Endothelial cell (in vitro differentiated cells): ENCODE measurements around the gene MTCL1. TPM values are rescaled to one million over a fixed set of nuclear protein-coding genes. Genes with fewer than 3 reads are reported as not detected.

Source experiments
- DNase-seq: peaks from one replicate; pipeline ENCODE4 v3.0.0; 2021; ENCODE audit warnings: low spot score
- H3K27ac Mint-ChIP-seq: one replicate; pipeline ENCODE4 v1.8.0; 2021; ENCODE audit warnings: mixed read lengths, inconsistent platforms; ENCODE audit not compliant: unreplicated experiment
- H3K27me3 Mint-ChIP-seq: one replicate; pipeline ENCODE4 v1.8.0; 2021; ENCODE audit warnings: mild to moderate bottlenecking, moderate library complexity, mixed read lengths, inconsistent platforms; ENCODE audit not compliant: unreplicated experiment
- H3K36me3 Mint-ChIP-seq: one replicate; pipeline ENCODE4 v1.8.0; 2021; ENCODE audit warnings: mild to moderate bottlenecking, low read depth, mixed read lengths, inconsistent platforms; ENCODE audit not compliant: unreplicated experiment
- H3K4me1 Mint-ChIP-seq: one replicate; pipeline ENCODE4 v1.8.0; 2021; ENCODE audit warnings: mild to moderate bottlenecking, mixed read lengths, inconsistent platforms; ENCODE audit not compliant: unreplicated experiment
- H3K4me3 Mint-ChIP-seq: one replicate; pipeline ENCODE4 v1.8.0; 2021; ENCODE audit warnings: mild to moderate bottlenecking, mixed read lengths, inconsistent platforms; ENCODE audit not compliant: unreplicated experiment
- H3K9me3 Mint-ChIP-seq: one replicate; pipeline ENCODE4 v1.8.0; 2021; ENCODE audit warnings: mixed read lengths, inconsistent platforms; ENCODE audit not compliant: unreplicated experiment
- CTCF ChIP-seq: fragments of 200-600 bp; sonication (generic); IDR thresholded peaks from one replicate; pipeline ENCODE4 v1.5.0; 2021; ENCODE audit warnings: antibody characterized with exemption; ENCODE audit not compliant: unreplicated experiment
- total RNA-seq: library from RNA; stranded (reverse); fragmentation: NEBNext Ultra II Directional; extraction: Animal tissue kit (Norgen Biotek cat#: 25700); gene quantifications from one replicate; pipeline ENCODE4 v1.2.1, GENCODE V29; 2021; ENCODE audit not compliant: unreplicated experiment

Gene MTCL1
- total RNA-seq, 1 donor from 2014 or later, result 3.8 TPM

GRCh38 chr18:8662560-8663255 lies 42.6 kb upstream of the MTCL1 start:
- TF ChIP-seq CTCF, result no peak
- H3K4me3 Mint-ChIP-seq, result no peak overlapping the region
- DNase-seq, result no peak
- H3K9me3 Mint-ChIP-seq, result no peaks in the 10 kb centered on the region
- peaks cover 6% of the 10 kb centered on the region for H3K27me3 Mint-ChIP-seq
- no peak overlapping the region for H3K27ac Mint-ChIP-seq
- no peaks in the 10 kb centered on the region for H3K36me3 Mint-ChIP-seq
- H3K4me1 Mint-ChIP-seq, result peaks cover 18% of the 10 kb centered on the region

GRCh38 chr18:8667846-8668245 lies 37.5 kb upstream of the MTCL1 start:
- TF ChIP-seq CTCF, result no peak
- Mint-ChIP-seq H3K27me3 (peaks cover 5% of the 10 kb centered on the region), H3K4me1 (peaks cover 7% of the 10 kb centered on the region), H3K9me3 (no peaks in the 10 kb centered on the region), H3K36me3 (no peaks in the 10 kb centered on the region), H3K4me3 (no peak overlapping the region), H3K27ac (no peak overlapping the region)
- no peak for DNase-seq

- Mint-ChIP-seq H3K36me3 (no peaks in the 10 kb centered on the region), H3K4me1 (peaks cover 2% of the 10 kb centered on the region), H3K9me3 (no peaks in the 10 kb centered on the region), H3K27ac (no peak overlapping the region), H3K27me3 (peaks cover 3% of the 10 kb centered on the region), H3K4me3 (no peak overlapping the region)
- no peak for DNase-seq
- no peak for TF ChIP-seq CTCF
Observed at GRCh38 chr18:8668381-8668780, 37.0 kb upstream of the MTCL1 start.

- no peaks in the 10 kb centered on the region for H3K4me1 Mint-ChIP-seq
- no peak overlapping the region for H3K4me3 Mint-ChIP-seq
- no peaks in the 10 kb centered on the region for H3K27me3 Mint-ChIP-seq
- DNase-seq, result no peak
- H3K9me3 Mint-ChIP-seq, result no peaks in the 10 kb centered on the region
- no peak for TF ChIP-seq CTCF
- no peak overlapping the region for H3K27ac Mint-ChIP-seq
- H3K36me3 Mint-ChIP-seq, result no peaks in the 10 kb centered on the region
Observed at GRCh38 chr18:8669571-8669970, 35.8 kb upstream of the MTCL1 start.

- Mint-ChIP-seq H3K4me3 (no peak overlapping the region), H3K9me3 (no peaks in the 10 kb centered on the region), H3K27me3 (no peaks in the 10 kb centered on the region), H3K36me3 (no peaks in the 10 kb centered on the region), H3K4me1 (no peaks in the 10 kb centered on the region), H3K27ac (no peak overlapping the region)
- no peak for DNase-seq
- TF ChIP-seq CTCF, result no peak
Observed at GRCh38 chr18:8673256-8674209, 31.8 kb upstream of the MTCL1 start.
